Measurements from ENCODE around the gene CDK18.

Gene CDK18

GRCh38 chr1:205521686-205522085 is 17.2 kb downstream of the CDK18 start:
- FAIRE-seq = no peak

DNA sequence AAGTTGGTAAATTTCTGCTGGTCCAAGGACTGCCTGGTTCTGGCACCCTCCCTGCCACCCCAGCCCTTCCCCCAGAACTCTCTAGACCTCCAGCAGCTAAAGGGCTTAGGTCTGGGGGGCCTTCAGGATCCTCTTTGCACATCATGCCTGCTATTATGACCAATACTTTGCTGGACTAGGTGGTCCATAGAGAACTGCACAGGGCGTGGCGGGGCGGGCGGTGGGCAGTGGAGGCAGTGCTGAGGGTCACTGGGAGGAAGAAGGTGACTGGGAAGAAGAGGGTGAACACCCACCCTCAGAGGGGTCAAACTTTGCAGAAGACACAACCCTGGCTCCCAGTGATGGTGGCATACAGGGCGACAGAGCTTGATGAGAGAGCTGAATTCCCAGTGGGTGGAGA is 18.2 kb downstream of the CDK18 start:
- no peak for FAIRE-seq
- no peak for DNase-seq (ENCODE audit: insufficient read length, low spot score)

More at GRCh38 chr1:205521686-205522085, 17.2 kb downstream of the CDK18 start:
- DNase-seq (ENCODE audit: insufficient read length, low spot score) = no peak

DNA sequence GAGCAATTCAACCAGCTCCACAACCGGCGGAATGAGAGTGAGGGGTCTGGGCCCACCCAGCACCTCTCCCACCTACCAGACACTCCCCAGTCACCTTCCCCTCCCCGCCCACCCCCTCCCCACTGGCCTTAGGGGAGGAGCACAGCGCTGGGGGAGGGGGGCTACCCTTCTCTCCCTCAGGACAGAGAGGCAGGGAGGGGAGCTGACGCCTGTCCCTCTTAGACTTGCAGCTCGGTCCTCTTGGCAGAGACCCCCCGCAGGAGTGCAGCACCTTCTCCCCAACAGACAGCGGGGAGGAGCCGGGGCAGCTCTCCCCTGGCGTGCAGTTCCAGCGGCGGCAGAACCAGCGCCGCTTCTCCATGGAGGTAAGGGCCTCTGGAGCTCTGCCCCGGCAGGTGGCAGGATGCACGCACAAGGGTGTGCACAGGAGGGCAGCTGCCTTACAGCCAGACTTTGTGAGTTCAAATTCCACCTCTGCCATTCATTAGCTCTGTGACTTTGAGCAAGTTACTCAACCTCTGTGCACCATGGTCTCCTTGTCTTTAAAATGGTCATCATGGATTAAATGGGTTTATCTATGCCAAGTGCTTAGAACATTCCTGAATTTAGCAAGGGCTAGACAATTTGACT is 18.9 kb downstream of the CDK18 start:
- FAIRE-seq = no peak
- no peak for DNase-seq (ENCODE audit: insufficient read length, low spot score)

DNA sequence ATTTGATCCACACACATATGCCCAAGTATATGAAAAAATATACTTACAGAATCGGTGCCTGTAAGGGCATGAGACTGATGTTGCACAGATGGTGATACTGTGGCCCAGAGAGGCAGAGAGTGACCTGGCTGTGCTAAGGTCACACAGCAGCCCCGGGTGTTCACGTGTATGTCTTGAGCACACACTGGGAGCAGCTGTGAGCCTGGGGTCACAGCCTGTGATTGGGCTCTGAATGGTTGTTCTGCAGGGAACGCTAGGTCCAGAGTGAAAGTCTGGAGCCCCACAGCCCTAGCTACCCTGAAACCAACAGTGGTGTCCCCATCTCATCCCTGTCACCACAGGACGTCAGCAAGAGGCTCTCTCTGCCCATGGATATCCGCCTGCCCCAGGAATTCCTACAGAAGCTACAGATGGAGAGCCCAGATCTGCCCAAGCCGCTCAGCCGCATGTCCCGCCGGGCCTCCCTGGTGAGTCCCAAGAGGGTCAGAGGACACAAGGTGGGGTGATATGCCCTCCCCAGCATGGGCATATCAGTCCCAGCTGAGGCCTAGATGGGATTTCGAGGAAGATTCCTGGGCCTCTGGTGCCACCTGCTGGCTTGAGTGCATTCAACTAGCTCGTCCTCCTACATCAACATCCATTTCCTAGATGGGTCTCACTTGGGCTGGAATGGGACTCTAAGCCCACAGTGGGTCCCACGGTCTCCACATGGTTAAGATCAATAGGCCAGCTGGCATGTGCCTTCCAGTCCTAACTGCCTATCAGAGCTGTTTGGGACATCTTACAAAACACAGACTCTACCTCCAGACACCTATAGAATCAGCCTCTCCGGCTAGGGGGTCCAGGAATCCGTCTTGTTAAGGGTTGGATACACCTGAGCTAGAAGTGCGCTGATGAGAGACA is 19.7 kb downstream of the CDK18 start:
- peak; percentile 81 for FAIRE-seq
- peak; percentile 69 for DNase-seq (ENCODE audit: insufficient read length, low spot score)

DNA sequence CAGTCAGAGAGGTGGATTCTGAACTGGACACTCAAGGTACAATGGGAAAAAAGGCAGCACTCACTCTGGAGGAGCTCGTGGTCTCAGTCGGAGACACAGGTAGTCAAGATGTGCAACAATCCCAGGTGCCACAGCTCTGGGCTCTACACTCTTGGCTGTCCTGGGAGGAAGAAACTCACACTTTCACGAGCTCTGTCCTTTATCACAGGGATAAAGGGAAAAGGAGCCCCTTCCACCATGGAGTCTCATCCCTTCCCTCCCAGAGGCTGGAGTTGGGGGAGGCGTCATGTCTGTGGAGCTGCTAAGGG is 20.3 kb downstream of the CDK18 start:
- no peak for DNase-seq (ENCODE audit: insufficient read length, low spot score)

DNA sequence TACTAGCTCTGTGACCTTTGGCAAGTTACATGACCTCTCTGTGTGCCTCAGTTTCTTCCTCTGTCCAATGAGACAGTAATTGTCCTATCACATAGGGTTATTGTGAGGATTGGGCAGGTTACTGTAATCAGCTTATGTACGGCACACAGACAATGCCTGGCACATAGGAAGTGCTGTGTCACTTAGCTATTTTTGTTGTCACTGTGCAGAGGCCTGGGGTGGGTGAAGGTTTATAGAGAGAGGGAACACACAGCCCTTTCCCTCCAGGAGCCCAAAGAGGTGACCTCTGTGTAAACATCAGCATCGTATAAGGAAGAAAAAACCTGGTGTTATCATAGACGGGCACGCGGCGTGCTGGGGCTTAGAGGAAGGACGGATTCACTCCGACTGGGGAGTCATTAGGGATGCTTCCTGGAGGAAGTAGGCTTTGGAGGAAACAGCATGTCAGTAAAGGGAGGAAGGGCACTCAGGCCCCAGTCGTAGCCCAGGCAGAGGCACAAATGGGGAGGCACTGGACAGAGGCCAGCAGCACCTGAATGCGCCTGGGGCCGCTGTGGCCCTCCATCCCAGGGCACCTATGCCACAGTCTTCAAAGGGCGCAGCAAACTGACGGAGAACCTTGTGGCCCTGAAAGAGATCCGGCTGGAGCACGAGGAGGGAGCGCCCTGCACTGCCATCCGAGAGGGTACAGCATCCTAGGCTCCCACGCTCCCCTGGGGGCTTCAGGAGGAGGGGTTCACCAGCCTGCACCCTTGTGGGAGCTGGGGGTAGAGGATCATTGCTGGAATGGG is 21.2 kb downstream of the CDK18 start:
- DNase-seq (ENCODE audit: insufficient read length, low spot score) = no peak
- FAIRE-seq = no peak

More for the DNA sequence above, 20.3 kb downstream of the CDK18 start:
- FAIRE-seq = no peak

- FAIRE-seq (no peak), DNase-seq (ENCODE audit: insufficient read length, low spot score) (no peak)
Observed at GRCh38 chr1:205526431-205526830, 22.0 kb downstream of the CDK18 start.

DNA sequence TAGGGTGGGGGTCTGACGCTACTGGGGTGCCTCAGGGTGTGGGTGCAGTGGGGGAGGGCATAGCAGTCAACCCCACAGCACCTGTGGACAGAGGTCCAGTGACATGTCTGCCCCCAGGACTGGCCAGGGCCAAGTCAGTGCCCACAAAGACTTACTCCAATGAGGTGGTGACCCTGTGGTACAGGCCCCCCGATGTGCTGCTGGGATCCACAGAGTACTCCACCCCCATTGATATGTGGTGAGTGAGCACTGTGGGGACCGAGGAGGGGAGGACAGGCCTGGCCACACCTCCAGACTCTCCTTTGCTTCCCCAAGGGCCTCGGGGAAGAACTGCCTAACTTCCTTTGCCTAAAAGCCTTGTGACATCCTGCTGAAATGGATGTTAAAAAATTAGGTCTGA is 23.5 kb downstream of the CDK18 start:
- DNase-seq (ENCODE audit: insufficient read length, low spot score) (no peak), FAIRE-seq (no peak)

DNA sequence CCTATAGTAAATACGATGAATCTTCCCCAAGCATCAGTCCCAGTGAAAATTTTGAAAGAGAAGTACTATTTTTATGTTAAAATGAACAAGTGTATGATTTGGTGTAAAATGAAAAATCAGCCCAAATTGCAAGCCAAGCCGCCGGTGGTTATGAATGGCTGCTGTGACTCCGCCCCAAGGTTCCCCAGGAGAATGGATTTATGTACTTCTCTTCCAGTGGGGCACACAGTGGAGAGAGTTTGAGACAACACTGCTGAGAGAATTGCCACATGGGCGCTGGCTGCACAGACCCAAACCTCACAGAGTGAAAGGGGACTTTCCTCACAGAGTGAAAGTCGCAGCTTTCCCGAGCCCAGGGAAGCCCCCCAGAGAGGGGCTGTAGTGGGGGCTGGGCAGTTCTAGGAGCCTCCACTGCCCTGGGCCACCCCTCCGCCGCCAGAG is 24.0 kb downstream of the CDK18 start:
- no peak for DNase-seq (ENCODE audit: insufficient read length, low spot score)
- no peak for FAIRE-seq

DNA sequence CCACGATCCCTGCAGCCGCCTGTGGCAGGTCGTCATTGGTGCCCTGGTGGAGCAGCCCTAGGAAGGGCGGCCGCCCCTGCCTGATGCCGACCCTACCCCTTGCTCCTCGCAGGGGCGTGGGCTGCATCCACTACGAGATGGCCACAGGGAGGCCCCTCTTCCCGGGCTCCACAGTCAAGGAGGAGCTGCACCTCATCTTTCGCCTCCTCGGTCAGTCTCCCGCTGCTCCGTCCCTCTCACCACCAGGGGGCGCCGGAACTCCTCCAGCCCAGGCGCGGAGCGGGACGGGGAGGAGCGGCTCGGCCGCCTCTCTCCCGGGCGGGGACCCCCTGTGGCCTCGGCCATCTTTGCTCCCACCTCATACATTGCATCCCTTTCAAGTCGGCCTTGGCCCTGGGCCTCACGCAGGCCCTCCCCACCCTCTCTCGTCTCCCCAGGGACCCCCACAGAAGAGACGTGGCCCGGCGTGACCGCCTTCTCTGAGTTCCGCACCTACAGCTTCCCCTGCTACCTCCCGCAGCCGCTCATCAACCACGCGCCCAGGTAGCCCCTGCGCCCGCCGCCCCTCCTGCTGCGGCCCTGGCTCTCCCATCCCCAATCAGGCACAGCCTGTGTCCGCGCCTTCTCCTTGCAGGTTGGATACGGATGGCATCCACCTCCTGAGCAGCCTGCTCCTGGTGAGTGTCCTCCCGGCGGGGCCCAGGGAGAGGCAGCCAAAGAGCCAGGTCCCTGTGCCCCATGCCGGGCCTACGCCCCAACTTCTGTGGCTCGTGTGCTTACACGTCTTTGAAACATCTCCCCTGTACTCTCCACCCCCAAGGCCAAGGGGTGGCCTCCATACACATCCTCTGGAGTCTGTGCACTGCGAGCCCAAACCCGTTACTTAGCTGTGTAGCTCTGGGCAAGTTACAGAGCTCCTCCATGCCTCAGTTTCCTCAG is 24.7 kb downstream of the CDK18 start:
- peak; percentile 90 for DNase-seq (ENCODE audit: insufficient read length, low spot score)

DNA sequence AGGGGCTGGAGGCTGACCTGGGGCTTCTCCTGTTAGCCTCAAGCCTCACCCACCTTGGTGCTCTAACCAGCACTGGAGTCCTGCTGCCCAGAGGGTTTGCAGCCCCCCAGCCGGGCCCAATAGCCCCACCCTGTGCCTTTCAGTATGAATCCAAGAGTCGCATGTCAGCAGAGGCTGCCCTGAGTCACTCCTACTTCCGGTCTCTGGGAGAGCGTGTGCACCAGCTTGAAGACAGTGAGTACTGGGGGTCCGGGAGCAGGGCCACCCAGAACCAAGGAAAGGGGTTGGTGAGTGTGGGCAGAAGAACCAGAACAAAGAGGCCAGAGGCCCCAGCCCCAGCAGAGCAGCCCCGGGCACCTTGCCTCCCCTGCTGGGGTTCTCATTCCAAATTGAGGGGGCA is 25.6 kb downstream of the CDK18 start:
- no peak for FAIRE-seq
- no peak for DNase-seq (ENCODE audit: insufficient read length, low spot score)

More for the DNA sequence above, 24.7 kb downstream of the CDK18 start:
- no peak for FAIRE-seq

- no peak for FAIRE-seq
Observed at GRCh38 chr1:205531191-205532025, 26.9 kb downstream of the CDK18 start.

DNA sequence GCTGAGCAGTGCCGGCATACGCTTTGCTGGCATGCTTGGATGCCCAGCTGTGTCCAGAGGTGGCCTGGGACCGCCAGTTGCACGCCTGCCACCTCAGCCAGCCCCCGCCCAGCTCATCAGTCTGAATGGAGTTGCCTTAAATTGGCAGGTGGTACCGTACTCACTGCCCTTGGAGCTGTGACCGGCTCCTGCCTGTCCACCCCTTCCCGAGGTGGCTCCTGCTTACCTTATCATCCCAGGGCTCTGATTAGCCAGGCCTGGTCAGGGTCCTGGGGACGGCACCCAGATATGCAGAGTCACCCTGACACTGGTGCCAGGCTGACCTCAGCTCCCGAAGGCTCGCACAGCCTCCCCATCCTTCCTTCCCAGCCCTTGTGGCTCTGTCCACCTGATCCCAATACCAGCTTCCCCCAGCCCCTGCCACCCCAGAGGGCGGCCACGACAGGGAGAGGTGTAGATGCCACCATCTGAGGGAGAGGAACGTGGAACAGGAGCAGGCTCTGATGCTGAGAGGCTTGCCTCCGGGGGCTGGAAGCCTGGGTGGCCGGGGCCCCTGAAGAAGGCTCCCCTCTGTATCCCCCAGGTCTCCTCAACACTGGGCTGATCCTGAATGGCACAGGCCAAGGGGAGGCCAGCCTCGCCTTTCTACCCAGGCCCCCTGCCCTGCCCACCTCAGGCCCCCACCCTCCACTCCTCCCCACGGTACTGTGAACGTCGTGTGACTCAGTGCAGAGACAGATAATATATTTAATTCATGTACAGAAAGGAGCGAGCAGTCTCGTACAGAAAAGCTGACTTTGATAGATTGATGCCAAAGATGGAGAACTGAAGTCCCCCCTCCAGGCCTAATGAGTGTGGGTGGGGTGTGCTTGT is 27.8 kb downstream of the CDK18 start:
- FAIRE-seq (no peak), DNase-seq (ENCODE audit: insufficient read length, low spot score) (no peak)

More at GRCh38 chr1:205531191-205532025, 26.9 kb downstream of the CDK18 start:
- DNase-seq (ENCODE audit: insufficient read length, low spot score) = no peak

- FAIRE-seq = no peak
Observed at GRCh38 chr1:205532996-205533735, 28.7 kb downstream of the CDK18 start.

DNA sequence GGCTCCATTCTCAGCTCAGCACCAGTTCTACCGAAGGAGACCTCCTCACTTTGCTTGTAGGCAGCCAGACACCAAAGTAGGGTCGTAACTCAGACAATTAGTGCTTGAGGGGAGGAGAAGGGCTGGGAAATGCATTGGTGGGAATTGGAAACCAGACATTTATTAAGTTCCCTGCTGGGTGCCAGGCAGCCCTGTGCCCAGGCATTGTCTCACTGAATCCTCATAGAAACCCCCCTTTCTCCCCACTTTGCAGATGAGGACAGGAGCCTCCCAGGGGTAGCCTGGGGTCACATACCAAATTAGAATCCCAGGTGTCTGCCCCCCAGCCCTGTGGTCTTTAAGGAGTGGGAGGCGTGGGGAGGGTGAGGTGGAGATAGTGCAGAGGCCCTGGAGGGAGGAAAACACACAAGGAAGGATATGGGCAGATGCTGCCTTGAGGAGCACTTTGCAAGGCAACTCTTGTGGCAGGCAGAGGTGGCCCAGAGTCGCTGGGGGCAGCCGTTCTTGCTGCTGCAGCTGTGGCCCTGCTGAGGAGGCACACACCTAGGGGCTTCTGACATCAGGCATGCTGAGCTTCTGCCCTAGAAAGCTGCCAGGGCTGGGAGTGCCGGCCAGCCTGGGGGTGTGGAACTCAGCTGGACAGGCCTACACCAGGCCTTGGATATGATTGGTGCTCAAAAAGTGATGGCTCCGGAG is 29.4 kb downstream of the CDK18 start:
- FAIRE-seq = no peak
- DNase-seq (ENCODE audit: insufficient read length, low spot score) = no peak

More at GRCh38 chr1:205532996-205533735, 28.7 kb downstream of the CDK18 start:
- DNase-seq (ENCODE audit: insufficient read length, low spot score) = no peak

- no peak for FAIRE-seq
- DNase-seq (ENCODE audit: insufficient read length, low spot score) = no peak
Observed at GRCh38 chr1:205534444-205534985, 30.0 kb downstream of the CDK18 start.

DNA sequence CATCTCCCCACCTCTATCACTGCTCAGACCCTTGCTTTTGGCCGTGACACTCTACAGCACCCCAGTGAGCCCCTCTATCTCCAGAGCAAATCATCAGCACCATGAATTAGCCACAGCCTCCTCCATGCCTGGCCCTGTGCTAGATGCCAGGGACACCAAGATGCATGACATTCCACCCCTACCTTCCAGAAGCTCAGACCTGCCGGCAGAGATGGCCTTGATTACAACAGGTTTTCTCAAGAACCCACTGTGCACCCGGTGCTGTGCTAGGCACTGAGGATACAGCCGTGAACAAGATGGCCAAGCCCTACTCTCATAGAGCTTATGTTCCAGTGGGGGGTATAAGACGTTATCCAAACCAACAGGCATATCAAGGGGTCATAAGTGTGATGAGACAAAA is 30.6 kb downstream of the CDK18 start:
- DNase-seq (ENCODE audit: insufficient read length, low spot score) = no peak
- no peak for FAIRE-seq

Data from GM19239 (cell line).